Nephron (organoid): ENCODE results near the gene NPIPA5.
"Not testable (repeated sequence)": the region's sequence is repeated elsewhere in the genome, so short reads cannot be mapped to it uniquely, and the experiment has no call there.

Source experiments
- H3K27ac Mint-ChIP-seq, 3 experiments: 2 replicates each; pipeline ENCODE4 v1.8.0; 2020; ENCODE audit warnings: mixed read lengths in 3 of 3, mild to moderate bottlenecking in 2 of 3, moderate library complexity in 1 of 3
- H3K27me3 Mint-ChIP-seq: 2 replicates; pipeline ENCODE4 v1.8.0; 2021; ENCODE audit warnings: low read depth, mild to moderate bottlenecking, moderate library complexity, mixed read lengths
- H3K36me3 Mint-ChIP-seq: 2 replicates; pipeline ENCODE4 v1.8.0; 2020; ENCODE audit warnings: low read depth, mixed read lengths
- H3K4me1 Mint-ChIP-seq: 2 replicates; pipeline ENCODE4 v1.8.0; 2020; ENCODE audit warnings: mixed read lengths
- H3K4me3 Mint-ChIP-seq, 3 experiments: 2 replicates each; pipeline ENCODE4 v1.8.0; 2020; ENCODE audit warnings: mild to moderate bottlenecking in 3 of 3, mixed read lengths in 3 of 3, moderate library complexity in 2 of 3
- H3K9me3 Mint-ChIP-seq: 2 replicates; pipeline ENCODE4 v1.8.0; 2020; ENCODE audit warnings: mixed read lengths
- TF ChIP-seq, protein P1 (sequence below), 3 experiments: fragments of 200-600 bp; sonication (generic); IDR thresholded peaks; one replicate each; pipeline ENCODE4 v1.5.0; 2021; ENCODE audit warnings: antibody characterized with exemption in 3 of 3; ENCODE audit not compliant: unreplicated experiment in 3 of 3

The NPIPA5 gene

DNA sequence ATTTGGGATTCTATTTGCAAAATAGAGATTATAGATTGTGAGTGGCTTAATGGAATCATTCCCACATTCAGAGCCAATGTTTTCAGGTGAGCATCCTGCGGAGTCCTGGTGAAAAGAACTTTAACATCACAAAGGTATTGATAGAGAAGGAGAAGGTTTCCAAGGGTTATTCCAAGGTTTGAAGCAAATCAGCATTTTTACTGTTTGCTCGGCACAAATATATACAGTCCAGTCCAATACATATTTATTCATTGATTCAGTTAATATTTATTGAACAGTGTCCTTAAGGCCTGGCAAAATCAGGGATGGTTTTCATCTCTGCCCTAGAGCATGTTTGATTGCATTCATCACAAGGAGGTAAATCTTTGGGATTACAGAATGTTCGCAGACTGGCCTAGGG, 23.9 kb upstream of the NPIPA5 start:
- H3K36me3 Mint-ChIP-seq = peaks cover 4% of the 10 kb centered on the region
- H3K4me1 Mint-ChIP-seq = no peaks in the 10 kb centered on the region
- TF ChIP-seq, protein P1, sequence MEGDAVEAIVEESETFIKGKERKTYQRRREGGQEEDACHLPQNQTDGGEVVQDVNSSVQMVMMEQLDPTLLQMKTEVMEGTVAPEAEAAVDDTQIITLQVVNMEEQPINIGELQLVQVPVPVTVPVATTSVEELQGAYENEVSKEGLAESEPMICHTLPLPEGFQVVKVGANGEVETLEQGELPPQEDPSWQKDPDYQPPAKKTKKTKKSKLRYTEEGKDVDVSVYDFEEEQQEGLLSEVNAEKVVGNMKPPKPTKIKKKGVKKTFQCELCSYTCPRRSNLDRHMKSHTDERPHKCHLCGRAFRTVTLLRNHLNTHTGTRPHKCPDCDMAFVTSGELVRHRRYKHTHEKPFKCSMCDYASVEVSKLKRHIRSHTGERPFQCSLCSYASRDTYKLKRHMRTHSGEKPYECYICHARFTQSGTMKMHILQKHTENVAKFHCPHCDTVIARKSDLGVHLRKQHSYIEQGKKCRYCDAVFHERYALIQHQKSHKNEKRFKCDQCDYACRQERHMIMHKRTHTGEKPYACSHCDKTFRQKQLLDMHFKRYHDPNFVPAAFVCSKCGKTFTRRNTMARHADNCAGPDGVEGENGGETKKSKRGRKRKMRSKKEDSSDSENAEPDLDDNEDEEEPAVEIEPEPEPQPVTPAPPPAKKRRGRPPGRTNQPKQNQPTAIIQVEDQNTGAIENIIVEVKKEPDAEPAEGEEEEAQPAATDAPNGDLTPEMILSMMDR (IDR thresholded peaks at IDR 0.05; ENCODE audit: unreplicated experiment in 3 of 3) = no peak
- peaks cover 4% of the 10 kb centered on the region for H3K27me3 Mint-ChIP-seq
- H3K9me3 Mint-ChIP-seq = no peaks in the 10 kb centered on the region
- no peak overlapping the region for H3K4me3 Mint-ChIP-seq
- H3K27ac Mint-ChIP-seq = no peak overlapping the region

DNA sequence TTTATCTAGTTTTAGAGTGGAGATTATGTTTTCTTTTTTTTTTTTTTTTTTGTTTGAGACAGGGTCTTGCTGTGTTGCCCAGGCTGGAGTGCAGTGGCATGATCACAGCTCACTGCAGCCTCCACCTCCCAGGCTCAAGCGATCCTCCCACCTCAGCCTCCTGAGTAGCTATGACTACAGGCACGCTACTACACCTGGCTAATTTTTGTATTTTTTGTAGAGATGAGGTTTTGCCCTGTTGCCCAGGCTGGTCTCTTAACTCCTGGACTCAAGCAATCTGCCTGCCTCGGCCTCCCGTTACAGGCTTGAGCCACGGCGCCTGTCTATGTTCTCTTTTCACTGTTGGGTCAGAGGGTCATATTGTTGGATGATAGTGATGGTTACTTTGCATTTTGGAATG, 22.2 kb upstream of the NPIPA5 start:
- not testable (repeated sequence) for H3K4me3 Mint-ChIP-seq

DNA sequence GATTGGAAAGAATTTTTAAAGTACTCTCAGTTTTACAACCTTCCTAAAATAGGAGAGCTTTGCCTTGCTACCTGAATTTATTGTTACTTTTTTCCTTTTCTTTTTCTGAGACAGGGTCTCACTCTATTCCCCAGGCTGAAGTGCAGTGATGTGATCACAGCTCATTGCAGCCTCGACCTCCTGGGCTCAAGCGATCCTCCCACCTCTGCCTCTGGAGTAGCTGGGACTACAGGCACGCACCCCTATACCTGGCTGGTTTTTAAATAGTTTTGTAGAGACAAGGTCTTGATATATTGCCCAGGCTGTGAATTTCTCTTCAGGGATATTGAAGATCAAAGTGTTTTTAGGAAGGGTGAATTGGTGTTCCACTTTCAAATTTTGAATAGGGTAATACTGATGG, 21.2 kb upstream of the NPIPA5 start:
- Mint-ChIP-seq H3K9me3 (no peaks in the 10 kb centered on the region), H3K4me1 (no peaks in the 10 kb centered on the region), H3K36me3 (no peaks in the 10 kb centered on the region), H3K27ac (peak overlapping the region in 2 of 3 experiments; percentile 14 to 80), H3K4me3 (peak overlapping the region in 2 of 3 experiments; percentile 15 to 50), H3K27me3 (peaks cover 4% of the 10 kb centered on the region)
- TF ChIP-seq, protein P1 (IDR thresholded peaks at IDR 0.05; ENCODE audit: unreplicated experiment in 3 of 3) = no peak

More for the DNA sequence above, 22.2 kb upstream of the NPIPA5 start:
- H3K27me3 Mint-ChIP-seq, H3K4me1 Mint-ChIP-seq, H3K9me3 Mint-ChIP-seq, H3K27ac Mint-ChIP-seq, H3K36me3 Mint-ChIP-seq: not testable (repeated sequence)

DNA sequence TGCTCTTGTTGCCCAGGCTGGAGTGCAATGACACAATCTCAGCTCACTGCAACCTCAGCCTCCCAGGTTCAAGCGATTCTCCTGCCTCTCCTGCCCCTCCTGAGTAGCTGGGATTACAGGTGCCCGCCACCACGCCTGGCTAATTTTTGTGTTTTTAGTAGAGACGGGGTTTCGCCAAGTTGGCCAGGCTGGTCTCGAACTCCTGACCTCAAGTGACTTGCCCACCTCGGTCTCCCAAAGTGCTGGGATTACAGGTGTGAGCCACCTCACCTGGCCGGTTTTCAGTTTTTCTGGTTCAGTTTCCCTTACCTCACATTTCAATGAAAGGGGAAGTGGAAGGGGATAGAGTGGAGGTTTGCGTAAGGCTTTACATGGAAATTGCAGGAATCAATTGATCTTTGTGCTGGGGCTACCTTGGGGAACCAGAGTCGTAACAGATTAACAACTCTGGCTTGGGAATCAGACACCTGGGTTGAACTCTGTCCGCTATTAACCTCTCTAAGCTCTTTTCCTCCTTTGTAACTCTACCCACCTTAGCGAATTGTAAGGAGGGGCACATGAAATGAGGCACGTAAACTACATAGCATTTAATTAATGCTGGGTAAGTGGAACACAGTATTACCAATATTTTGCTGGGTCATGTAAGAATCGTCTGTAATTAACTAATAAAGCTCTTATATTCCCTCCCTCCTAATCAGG, 20.7 kb upstream of the NPIPA5 start:
- TF ChIP-seq, protein P1 (IDR thresholded peaks at IDR 0.05; ENCODE audit: unreplicated experiment in 3 of 3) = no peak
- peaks cover 4% of the 10 kb centered on the region for H3K27me3 Mint-ChIP-seq
- H3K27ac Mint-ChIP-seq = peak overlapping the region; percentile 14 to 80 (median 28)
- H3K4me3 Mint-ChIP-seq = peak overlapping the region; percentile 15 to 71 (median 67)
- H3K4me1 Mint-ChIP-seq = no peaks in the 10 kb centered on the region
- no peaks in the 10 kb centered on the region for H3K36me3 Mint-ChIP-seq
- H3K9me3 Mint-ChIP-seq = no peaks in the 10 kb centered on the region

DNA sequence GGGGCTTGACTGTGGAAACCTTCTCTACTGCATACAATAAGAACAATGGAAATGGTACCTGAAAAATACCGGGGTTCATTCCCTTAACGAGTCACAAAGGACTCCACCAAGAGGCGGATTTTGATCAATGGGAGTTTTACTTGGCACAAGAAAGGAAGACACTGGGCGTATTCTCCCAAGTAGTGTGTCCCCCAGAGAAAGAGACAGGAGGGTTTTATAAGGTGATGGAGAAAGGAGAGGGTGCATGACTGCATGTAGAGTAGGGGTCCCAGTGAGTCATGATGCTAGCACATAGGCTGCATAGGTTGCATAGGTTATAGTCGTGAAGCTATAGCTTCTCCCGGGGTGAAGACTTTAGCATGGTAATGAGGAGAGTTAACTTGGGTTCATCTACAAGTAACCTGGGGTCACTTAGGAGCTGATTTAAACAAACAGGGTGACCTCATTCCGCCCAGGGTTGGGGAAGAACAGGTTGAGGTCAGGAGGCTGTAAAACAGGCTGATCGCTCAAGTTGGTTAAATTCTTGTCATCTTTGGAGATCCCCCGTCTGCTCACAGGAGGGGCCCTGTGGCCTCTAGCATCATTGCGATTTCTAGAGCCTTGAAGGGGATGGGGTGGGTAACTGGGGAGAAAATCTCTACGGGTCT, 19.0 kb upstream of the NPIPA5 start:
- Mint-ChIP-seq H3K4me3 (peak overlapping the region; percentile 53 to 86 (median 83)), H3K9me3 (peaks cover 2% of the 10 kb centered on the region), H3K36me3 (no peaks in the 10 kb centered on the region), H3K27me3 (peaks cover 4% of the 10 kb centered on the region), H3K27ac (peak overlapping the region in 2 of 3 experiments; percentile 1 to 83), H3K4me1 (no peaks in the 10 kb centered on the region)
- TF ChIP-seq, protein P1 (IDR thresholded peaks at IDR 0.05; ENCODE audit: unreplicated experiment in 3 of 3) = no peak

DNA sequence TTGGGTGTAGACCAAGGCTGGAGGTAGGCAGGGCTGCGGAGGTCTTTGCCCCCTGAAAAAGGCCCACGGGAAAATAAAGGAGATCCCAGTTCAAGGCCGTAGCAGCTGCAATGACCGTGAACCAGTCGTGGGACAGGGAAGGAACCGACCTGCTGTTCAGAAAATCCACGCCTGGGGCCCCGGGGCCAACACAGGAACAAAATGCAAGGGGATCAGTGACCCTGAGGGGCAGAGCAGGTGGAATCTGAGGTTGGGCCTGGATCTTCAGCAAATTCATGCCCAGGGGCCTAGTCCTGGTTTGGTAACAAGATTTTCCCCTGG, 18.4 kb upstream of the NPIPA5 start:
- not testable (repeated sequence) for H3K9me3 Mint-ChIP-seq, H3K36me3 Mint-ChIP-seq, H3K4me1 Mint-ChIP-seq, H3K27me3 Mint-ChIP-seq
- peak overlapping the region in 2 of 3 experiments; percentile 33 to 83 for H3K27ac Mint-ChIP-seq
- peak overlapping the region; percentile 81 to 86 (median 83) for H3K4me3 Mint-ChIP-seq

DNA sequence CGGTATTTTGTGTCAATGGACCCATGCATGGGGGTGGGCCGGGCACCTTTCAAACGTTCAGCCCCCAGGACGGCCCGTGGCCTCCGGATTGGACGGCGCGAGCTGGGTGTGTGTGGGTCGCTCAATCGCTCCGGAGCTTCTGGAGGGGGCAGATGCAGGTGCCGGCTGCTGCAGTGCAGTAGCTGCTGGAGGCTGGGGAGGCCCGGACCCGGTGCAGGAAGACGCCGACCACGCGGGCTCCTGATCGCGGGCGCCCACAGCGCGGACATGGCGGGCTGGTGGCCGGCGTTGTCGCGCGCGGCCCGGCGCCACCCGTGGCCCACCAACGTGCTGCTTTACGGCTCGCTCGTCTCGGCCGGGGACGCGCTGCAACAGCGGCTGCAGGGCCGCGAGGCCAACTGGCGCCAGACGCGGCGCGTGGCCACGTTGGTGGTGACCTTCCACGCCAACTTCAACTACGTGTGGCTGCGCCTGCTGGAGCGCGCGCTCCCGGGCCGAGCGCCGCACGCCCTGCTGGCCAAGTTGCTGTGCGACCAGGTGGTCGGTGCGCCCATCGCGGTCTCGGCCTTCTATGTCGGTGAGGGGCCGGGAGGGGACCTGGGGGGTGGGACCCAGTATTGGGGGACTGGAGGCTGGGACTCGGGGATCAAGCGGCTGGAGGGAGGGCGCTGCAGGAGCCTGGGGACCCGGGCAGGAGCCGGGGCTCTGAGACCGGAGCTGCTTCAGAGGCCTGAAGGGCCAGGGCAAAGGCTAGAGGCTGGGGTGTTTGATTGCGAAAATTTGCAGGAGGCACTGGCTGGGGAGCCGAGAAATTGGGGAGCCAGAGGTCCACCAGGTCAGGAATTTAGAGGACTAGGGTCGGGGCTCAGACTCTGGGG, 17.8 kb upstream of the NPIPA5 start, which contains the start of gene MPV17L:
Gene MPV17L, plus strand, starts transcription at position 124 of the 878 bp plus-strand sequence. Its CDS starts 144 bp downstream, at position 268.
- peak within 1 kb of the TSS in 2 of 3 experiments; percentile 33 to 83 for H3K27ac Mint-ChIP-seq
- not testable (repeated sequence) for H3K4me1 Mint-ChIP-seq, H3K9me3 Mint-ChIP-seq, H3K36me3 Mint-ChIP-seq, H3K27me3 Mint-ChIP-seq
- H3K4me3 Mint-ChIP-seq = peak within 1 kb of the TSS; percentile 82 to 86 (median 83)

DNA sequence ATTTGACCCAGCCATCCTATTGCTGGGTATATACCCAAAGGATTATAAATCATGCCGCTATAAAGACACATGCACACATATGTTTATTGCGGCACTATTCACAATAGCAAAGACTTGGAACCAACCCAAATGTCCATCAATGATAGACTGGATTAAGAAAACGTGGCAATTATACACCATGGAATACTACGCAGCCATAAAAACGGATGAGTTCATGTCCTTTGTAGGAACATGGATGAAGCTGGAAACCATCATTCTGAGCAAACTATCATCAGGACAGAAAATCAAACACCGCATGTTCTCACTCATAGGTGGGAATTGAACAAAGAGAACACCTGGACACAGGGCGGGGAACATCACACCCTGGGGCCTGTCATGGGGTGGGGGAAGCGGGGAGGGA, 14.9 kb upstream of the NPIPA5 start:
- H3K27me3 Mint-ChIP-seq, H3K4me1 Mint-ChIP-seq, H3K27ac Mint-ChIP-seq, H3K4me3 Mint-ChIP-seq, H3K9me3 Mint-ChIP-seq, H3K36me3 Mint-ChIP-seq: not testable (repeated sequence)

DNA sequence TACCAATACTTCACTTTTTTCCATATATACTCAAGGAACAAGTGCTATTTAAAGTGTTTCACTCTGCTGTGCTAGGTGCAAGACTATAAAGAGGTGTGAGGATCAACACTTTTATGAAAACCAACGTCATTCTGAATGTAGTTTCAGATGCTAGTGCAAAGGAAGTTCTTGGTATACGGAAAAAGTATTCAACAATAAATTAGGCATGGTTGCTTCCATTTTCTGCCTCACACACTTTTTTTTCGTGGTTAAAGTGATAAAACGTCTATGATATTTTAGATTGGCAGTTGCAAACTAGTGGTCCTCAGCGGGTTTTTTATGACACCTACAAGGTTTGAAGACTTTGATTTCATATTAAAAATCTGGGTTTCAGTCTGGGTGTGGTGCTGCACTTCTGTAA, 11.8 kb upstream of the NPIPA5 start:
- H3K4me1 Mint-ChIP-seq, H3K9me3 Mint-ChIP-seq, H3K27ac Mint-ChIP-seq, H3K4me3 Mint-ChIP-seq, H3K36me3 Mint-ChIP-seq, H3K27me3 Mint-ChIP-seq: not testable (repeated sequence)

DNA sequence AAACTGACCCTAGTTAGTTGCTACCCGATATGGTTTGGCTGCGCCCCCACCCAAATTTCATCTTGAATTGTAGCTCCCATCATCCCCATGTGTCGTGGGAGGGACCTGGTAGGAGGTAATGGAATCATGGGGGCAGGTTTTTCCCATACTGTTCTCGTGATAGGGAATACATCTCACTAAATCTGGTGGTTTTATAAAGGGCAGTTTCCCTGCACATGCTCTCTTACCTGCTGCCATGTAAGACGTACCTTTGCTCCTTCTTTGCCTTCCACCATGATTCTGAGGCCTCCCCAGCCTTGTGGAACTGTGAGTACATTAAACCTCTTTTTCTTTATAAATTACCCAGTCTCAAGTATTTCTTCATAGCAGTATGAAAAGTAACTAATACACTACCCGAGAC, 10.0 kb upstream of the NPIPA5 start:
- not testable (repeated sequence) for H3K9me3 Mint-ChIP-seq, H3K36me3 Mint-ChIP-seq, H3K4me1 Mint-ChIP-seq, H3K27ac Mint-ChIP-seq, H3K4me3 Mint-ChIP-seq, H3K27me3 Mint-ChIP-seq
